ENCODE results near the gene CFAP70. TPM values are rescaled to one million over a fixed set of nuclear protein-coding genes. Genes with fewer than 3 reads are reported as not detected.
A peak's percentile ranks its signal among the peaks of the same experiment; 100 is the strongest.
"Not testable (repeated sequence)": the region's sequence is repeated elsewhere in the genome, so short reads cannot be mapped to it uniquely, and the experiment has no call there.

CFAP70 gene
- total RNA-seq, result under 1 TPM; 0.58 to 0.60 TPM

DNA sequence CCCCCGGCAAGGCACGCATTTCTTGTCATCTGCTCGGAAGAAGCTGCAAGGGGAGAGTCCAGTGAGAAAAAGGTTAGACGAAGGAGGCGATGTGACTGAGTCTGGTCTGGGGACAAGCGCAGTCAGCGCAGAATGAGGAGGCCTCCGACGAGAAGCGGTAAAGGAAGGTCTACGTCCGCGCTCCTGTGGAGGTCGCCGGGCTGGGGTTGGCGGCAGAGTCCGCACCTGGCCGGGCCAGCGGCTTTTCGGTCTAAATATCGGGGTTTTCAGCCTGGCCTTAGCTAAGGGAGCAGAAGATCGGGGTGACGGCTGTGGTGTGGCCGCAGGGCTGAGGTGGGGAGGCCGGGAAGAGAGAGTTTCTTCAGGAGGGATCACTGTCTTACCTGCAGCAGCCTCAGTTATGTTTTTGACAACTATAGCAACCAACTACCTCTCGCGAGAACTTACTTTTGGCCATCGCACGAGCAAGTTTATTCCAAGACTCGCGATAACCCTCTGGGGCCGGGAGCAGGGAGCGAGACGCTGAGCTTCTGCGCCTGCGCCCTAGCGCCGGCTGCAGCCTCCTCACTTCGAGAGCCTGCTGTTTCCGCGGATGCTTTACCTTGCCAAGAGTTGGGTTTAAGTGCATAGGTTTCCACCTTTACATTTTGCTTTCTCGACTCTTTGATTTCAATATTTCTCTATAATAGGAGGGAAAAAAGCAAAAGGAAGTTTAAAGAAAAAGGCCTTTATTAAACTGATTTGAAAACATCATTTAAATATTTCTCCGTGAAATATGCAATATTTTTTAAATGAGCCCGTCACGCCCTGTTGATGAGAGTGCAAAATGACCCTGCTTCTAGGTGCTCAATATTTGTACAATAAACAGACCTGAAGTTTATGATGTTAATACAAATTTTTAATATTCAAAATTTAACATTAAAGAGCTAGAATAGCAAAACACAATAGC is at the start of gene CFAP70:
TSS of gene CFAP70 (minus strand) at position 534 of the 949 bp plus-strand sequence. CDS start 4,068 bp downstream, outside the sequence.
- peak; percentile 93 for DNase-seq
- peaks cover 1% of the 10 kb centered on the region for H3K9me3 Mint-ChIP-seq
- peak within 1 kb of the TSS; percentile 98 for H3K4me3 Mint-ChIP-seq
- H3K27ac Mint-ChIP-seq, result peak within 1 kb of the TSS; percentile 93
- H3K36me3 Mint-ChIP-seq, result peaks cover 10% of the 10 kb centered on the region
- peaks cover 10% of the 10 kb centered on the region for H3K4me1 Mint-ChIP-seq
- no peaks in the 10 kb centered on the region for H3K27me3 Mint-ChIP-seq

DNA sequence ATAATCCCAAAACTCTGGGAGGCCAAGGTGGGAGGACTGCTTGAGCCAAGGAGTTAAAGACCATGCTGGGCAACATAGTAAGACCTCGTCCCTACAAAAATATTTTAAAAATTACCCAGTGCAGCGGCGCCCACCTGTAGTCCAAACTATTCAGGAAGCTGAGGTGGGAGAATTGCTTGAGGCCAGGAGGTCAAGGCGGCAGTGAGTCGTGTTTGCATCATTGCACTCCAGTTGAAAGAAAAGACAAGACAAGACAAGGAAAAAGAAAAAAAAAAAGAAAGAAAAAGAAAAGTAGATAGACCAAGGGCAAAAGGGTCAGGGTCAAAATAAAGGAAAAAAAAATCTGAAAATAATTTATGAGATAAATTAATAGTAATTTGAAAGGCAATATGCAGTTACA is 49.4 kb upstream of the CFAP70 start:
- DNase-seq, result no peak
- H3K4me1 Mint-ChIP-seq, result peaks cover 57% of the 10 kb centered on the region
- peaks cover 31% of the 10 kb centered on the region for H3K36me3 Mint-ChIP-seq
- H3K27me3 Mint-ChIP-seq, result no peaks in the 10 kb centered on the region
- no peak overlapping the region for H3K27ac Mint-ChIP-seq
- no peaks in the 10 kb centered on the region for H3K9me3 Mint-ChIP-seq
- H3K4me3 Mint-ChIP-seq, result no peak overlapping the region

DNA sequence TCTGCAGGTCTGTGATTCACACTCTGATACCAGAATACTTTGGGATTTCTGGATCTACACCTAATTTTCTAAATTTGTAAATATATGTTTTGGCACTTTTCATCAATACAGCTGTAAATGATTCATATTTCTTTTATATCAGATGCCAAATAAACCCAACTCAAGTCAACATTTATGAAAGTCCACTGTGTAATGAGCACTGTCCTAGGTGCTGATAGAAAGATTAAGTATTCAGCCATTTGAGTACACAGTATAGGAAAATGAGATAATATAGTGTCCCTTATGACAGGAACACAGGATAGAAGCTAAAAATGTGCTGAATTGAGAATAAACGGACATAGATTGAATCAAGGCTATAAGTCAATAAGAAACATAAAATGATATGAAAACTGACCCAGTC is 48.8 kb upstream of the CFAP70 start:
- Mint-ChIP-seq H3K36me3 (peaks cover 28% of the 10 kb centered on the region), H3K4me1 (peaks cover 58% of the 10 kb centered on the region), H3K4me3 (no peak overlapping the region), H3K9me3 (no peaks in the 10 kb centered on the region), H3K27me3 (no peaks in the 10 kb centered on the region), H3K27ac (no peak overlapping the region)
- no peak for DNase-seq

DNA sequence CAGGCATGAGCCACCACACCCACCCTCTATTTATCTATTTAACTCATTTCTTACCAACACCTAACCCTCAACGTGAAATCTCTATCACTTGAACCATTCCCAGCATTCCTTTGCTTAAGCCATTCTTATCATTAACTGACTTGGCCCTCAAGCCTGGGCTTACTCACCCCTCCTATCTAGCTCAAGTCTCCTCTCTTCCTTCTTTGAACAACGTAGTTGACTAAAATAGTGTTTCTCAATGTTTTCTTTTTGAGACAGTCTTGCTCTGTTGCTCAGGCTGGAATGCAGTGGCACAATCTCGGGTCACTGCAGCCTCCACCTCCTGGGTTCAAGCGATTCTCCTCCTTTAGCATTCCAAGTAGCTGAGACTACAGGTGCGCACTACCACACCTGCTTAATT is 48.2 kb upstream of the CFAP70 start:
- Mint-ChIP-seq H3K4me1 (peaks cover 55% of the 10 kb centered on the region), H3K36me3 (peaks cover 25% of the 10 kb centered on the region), H3K27ac (no peak overlapping the region)

DNA sequence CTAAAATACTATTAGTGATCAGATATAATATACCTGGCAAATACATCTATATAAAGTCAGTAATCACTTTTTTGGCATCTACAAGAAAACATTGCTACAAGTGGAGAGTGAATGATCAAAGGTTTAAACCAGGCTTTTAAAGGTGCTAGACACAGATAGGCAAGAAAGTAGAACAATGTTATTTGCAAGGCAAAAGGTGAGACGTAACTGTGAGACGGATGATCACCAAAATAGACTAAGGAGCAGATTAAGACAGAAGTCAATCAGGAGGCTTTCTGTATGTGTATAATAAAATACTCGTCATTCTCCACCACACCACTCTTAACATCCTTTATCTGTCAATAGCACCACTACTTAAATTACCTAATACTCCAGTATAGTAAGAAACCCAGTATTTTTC is 46.9 kb upstream of the CFAP70 start:
- Mint-ChIP-seq H3K27ac (no peak overlapping the region), H3K27me3 (no peaks in the 10 kb centered on the region), H3K4me1 (peaks cover 52% of the 10 kb centered on the region), H3K36me3 (peaks cover 22% of the 10 kb centered on the region), H3K9me3 (no peaks in the 10 kb centered on the region), H3K4me3 (no peak overlapping the region)
- DNase-seq, result no peak

More for the DNA sequence above, 48.2 kb upstream of the CFAP70 start:
- Mint-ChIP-seq H3K27me3 (no peaks in the 10 kb centered on the region), H3K4me3 (no peak overlapping the region), H3K9me3 (no peaks in the 10 kb centered on the region)
- no peak for DNase-seq

DNA sequence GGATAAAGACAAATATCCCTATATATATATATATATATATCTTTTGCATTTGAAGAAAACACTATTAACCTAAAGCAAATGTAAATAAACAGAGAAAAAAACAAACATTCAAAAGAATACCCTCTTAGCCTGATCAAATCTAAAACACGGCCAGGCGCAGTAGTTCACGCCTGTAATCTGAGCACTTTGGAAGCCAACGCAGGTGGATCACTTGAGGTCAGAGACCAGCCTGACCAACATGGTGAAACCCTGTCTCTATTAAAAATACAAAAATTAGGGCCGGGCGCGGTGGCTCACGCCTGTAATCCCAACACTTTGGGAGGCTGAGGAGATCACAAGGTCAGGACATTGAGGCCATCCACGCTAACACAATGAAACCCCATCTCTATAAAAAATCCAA is 46.0 kb upstream of the CFAP70 start:
- no peak overlapping the region for H3K27ac Mint-ChIP-seq
- H3K4me1 Mint-ChIP-seq, result peaks cover 45% of the 10 kb centered on the region
- H3K4me3 Mint-ChIP-seq, result no peak overlapping the region
- H3K27me3 Mint-ChIP-seq, result no peaks in the 10 kb centered on the region
- peaks cover 17% of the 10 kb centered on the region for H3K36me3 Mint-ChIP-seq
- DNase-seq, result no peak
- no peaks in the 10 kb centered on the region for H3K9me3 Mint-ChIP-seq

DNA sequence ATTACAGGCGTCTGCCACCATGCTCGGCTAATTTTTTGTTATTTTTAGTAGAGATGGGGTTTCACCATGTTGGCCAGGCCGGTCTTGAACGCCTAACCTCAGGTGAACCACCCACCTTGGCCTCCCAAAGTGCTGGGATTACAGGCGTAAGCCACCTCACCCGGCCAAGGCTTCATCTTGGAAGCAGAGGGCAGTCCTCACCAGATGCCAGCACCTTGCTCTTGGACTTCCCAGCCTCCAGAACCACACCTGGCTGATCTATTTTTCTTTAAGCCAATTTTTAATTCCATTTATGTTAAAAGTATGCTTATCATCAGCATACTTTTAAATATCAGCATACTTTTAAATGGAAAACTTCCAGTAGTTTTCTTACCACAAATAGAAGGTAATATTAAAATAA is 43.0 kb upstream of the CFAP70 start:
- peaks cover 13% of the 10 kb centered on the region for H3K36me3 Mint-ChIP-seq
- no peaks in the 10 kb centered on the region for H3K27me3 Mint-ChIP-seq
- H3K4me3 Mint-ChIP-seq, result no peak overlapping the region
- DNase-seq, result no peak
- H3K4me1 Mint-ChIP-seq, result peaks cover 27% of the 10 kb centered on the region
- no peak overlapping the region for H3K27ac Mint-ChIP-seq
- no peaks in the 10 kb centered on the region for H3K9me3 Mint-ChIP-seq

DNA sequence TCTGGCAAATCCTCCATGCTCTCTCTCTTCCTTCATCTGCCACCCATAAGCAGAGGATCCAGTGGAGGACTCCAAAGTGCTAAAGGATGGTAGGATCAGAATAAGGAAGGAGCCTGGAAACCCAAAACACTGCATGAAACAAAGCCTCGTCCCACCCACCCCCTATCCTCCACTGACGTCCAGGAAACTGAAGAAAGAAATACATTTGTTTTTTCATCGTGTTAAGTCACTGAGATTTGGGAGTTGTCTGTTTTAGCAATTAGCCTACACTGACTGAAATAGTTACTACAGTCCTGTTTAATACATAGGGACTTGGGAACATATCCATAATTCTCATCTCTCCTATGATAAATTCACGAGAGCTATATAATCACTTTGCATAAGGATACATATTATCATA is 40.4 kb upstream of the CFAP70 start:
- H3K9me3 Mint-ChIP-seq, result no peaks in the 10 kb centered on the region
- H3K36me3 Mint-ChIP-seq, result peaks cover 29% of the 10 kb centered on the region
- H3K27me3 Mint-ChIP-seq, result no peaks in the 10 kb centered on the region
- no peak overlapping the region for H3K27ac Mint-ChIP-seq
- H3K4me1 Mint-ChIP-seq, result peaks cover 12% of the 10 kb centered on the region
- DNase-seq, result no peak
- no peak overlapping the region for H3K4me3 Mint-ChIP-seq

DNA sequence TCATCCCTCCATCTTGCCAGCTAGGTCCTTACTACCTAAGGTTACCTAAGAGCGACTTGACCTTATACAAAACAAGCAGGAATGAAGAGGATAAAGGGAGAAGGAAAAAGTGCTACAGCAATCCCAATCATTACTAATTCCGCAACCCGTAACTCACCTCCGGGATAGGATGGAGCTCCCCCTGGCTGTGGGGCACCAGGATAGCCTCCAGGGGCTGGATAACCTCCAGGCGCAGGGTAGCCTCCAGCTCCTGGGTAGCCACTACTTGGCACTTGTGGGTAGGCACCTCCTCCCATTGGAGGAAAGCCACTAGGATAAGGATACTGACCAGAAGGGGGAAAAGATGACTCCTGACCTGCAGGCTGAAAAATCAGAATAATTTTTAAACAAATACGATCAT is 39.4 kb upstream of the CFAP70 start:
- DNase-seq, result no peak
- no peak overlapping the region for H3K27ac Mint-ChIP-seq
- no peak overlapping the region for H3K4me3 Mint-ChIP-seq
- no peaks in the 10 kb centered on the region for H3K27me3 Mint-ChIP-seq
- H3K9me3 Mint-ChIP-seq, result peaks cover 1% of the 10 kb centered on the region
- H3K4me1 Mint-ChIP-seq, result peaks cover 4% of the 10 kb centered on the region
- peaks cover 34% of the 10 kb centered on the region for H3K36me3 Mint-ChIP-seq

DNA sequence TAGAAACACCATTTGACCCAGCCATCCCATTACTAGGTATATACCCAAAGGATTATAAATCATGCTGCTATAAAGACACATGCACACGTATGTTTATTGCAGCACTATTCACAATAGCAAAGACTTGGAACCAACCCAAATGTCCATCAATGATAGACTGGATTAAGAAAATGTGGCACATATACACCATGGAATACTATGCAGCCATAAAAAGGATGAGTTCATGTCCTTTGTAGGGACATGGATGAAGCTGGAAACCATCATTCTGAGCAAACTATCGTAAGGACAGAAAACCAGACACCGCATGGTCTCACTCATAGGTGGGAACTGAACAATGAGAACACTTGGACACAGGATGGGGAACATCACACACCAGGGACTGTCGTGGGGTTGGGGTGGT is 35.7 kb upstream of the CFAP70 start:
- not testable (repeated sequence) for DNase-seq, H3K9me3 Mint-ChIP-seq, H3K27ac Mint-ChIP-seq, H3K4me1 Mint-ChIP-seq, H3K27me3 Mint-ChIP-seq, H3K4me3 Mint-ChIP-seq
- H3K36me3 Mint-ChIP-seq, result peaks cover 45% of the 10 kb centered on the region

DNA sequence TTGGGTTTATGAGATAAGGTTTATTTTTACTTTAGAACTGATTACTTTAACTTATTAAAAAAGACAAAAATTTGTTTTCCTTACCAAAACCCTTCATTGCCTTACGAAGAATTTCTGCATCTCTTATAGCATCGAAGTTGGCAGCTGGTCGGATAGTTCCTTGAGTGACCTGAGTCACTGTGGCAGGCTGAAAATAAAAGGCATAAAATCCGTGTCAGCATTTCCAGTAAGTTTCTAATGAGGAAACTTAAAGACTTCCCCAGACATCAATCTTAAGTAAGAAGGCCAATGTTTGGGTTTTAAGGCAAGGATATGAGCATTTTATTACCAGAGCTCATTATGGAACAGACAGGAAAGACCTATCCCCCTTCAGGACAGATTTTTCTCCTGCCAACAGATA is 29.6 kb upstream of the CFAP70 start:
- H3K27ac Mint-ChIP-seq, result peak overlapping the region; percentile 29
- peaks cover 30% of the 10 kb centered on the region for H3K36me3 Mint-ChIP-seq
- H3K4me1 Mint-ChIP-seq, result peaks cover 2% of the 10 kb centered on the region
- no peak overlapping the region for H3K4me3 Mint-ChIP-seq
- H3K27me3 Mint-ChIP-seq, result no peaks in the 10 kb centered on the region
- no peaks in the 10 kb centered on the region for H3K9me3 Mint-ChIP-seq
- DNase-seq, result no peak

DNA sequence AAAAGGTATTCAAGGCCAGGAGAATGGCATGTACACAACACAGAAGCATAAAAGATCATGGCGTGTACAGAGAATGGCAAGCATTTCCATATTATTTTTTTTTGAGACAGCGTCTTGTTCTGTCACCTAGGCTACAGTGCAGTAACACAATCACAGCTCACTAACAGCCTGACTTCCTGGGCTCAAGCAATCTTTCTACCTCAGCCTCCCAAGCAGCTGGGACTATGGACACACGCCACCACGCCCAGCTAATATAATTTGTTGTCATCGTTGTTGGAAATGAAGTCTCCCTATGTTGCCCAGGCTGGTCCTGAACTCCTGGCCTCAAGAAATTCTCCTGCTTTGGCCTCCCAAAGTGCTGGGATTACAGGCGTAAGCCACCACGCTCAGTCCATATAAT is 27.9 kb upstream of the CFAP70 start:
- H3K36me3 Mint-ChIP-seq, result peaks cover 22% of the 10 kb centered on the region
- no peak for DNase-seq
- no peak overlapping the region for H3K4me3 Mint-ChIP-seq
- peaks cover 4% of the 10 kb centered on the region for H3K4me1 Mint-ChIP-seq
- H3K27ac Mint-ChIP-seq, result no peak overlapping the region
- no peaks in the 10 kb centered on the region for H3K9me3 Mint-ChIP-seq
- no peaks in the 10 kb centered on the region for H3K27me3 Mint-ChIP-seq

DNA sequence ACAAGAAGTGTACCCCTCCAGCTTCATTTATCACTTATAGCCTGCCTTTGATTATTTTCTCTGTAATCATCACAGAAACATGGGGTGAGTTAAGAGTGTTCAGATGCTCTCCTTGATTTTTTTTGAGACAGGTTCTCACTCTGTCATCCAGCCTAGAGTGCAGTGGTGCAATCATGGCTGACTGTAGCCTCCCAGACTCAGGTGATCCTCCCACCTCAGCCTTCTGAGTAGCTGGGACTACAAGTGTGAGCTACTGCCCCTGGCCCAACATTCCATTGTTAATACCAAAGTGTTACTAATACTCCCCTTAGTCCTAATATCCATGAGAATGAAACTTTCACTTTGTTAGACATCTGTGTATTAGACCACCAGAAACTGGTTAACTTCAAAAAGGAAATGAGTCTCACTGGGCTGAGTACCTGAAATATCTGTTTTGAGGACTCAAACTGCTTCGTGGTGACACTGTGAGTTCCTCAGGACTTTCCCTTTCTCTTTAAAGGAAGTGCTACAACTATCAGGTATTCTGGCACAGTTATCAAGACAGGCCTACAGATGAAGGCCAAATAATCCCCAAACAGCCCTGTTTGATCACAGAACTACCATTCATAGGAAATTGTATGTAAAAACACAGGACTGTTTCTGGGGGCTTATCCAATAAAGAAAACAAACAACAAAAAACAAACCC is 20.5 kb upstream of the CFAP70 start:
- Mint-ChIP-seq H3K36me3 (peaks cover 31% of the 10 kb centered on the region), H3K27me3 (no peaks in the 10 kb centered on the region), H3K9me3 (no peaks in the 10 kb centered on the region), H3K4me3 (no peak overlapping the region), H3K27ac (peak overlapping the region; percentile 78), H3K4me1 (peaks cover 11% of the 10 kb centered on the region)
- DNase-seq, result no peak

DNA sequence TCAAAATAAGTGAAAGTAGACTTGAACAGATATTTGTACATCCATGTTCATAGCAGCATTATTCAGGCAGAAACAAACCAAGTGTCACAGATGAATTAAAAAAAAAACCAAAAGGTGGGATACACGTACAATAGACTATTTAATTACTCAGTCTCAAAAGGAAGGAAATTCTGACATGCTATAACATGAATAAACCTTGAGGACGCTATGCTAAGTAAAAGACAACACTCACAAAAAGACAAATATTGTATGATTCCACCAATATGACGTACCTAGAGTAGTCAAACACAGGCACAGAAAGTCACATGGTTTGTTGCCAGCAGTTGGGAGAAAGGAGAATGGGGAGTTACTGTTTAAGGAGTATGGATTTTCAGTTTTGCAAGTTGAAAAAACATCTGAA is 18.0 kb upstream of the CFAP70 start:
- no peaks in the 10 kb centered on the region for H3K9me3 Mint-ChIP-seq
- H3K4me1 Mint-ChIP-seq, result peaks cover 9% of the 10 kb centered on the region
- no peak overlapping the region for H3K27ac Mint-ChIP-seq
- H3K27me3 Mint-ChIP-seq, result no peaks in the 10 kb centered on the region
- H3K4me3 Mint-ChIP-seq, result no peak overlapping the region
- H3K36me3 Mint-ChIP-seq, result peaks cover 37% of the 10 kb centered on the region
- DNase-seq, result no peak

DNA sequence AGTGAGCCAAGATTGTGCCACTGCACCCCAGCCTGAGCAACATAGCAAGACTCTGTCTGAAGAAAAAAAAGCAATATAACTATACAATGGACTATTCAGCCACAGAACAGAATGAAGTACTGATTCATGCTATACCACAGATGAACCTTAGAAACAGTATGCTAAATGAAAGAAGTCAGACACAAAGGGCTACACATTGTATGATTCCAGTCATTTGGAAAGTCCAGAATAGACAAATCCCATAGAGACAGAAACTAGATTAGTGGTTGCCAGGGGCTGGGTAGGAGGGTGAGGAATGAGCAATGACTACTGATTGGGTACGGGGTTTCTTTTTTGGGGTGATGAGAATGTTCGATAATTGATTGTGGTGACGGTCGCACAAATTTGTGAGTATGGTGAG is 9.6 kb upstream of the CFAP70 start:
- H3K36me3 Mint-ChIP-seq, result peaks cover 38% of the 10 kb centered on the region
- H3K27ac Mint-ChIP-seq, result no peak overlapping the region
- H3K9me3 Mint-ChIP-seq, result peaks cover 1% of the 10 kb centered on the region
- H3K27me3 Mint-ChIP-seq, result no peaks in the 10 kb centered on the region
- no peak overlapping the region for H3K4me3 Mint-ChIP-seq
- DNase-seq, result no peak
- peaks cover 5% of the 10 kb centered on the region for H3K4me1 Mint-ChIP-seq

Measured in activated naive CD8-positive, alpha-beta T cell treated with anti-CD3 and anti-CD28 coated beads for 36 hours (primary cell).